HEK293 (cell line): ENCODE data around the gene SPEF1.
A peak's percentile ranks its signal among the peaks of the same experiment; 100 is the strongest.

ENCODE experiments used
- BCL11A ChIP-seq: fragments of 450-650 bp; formaldehyde crosslinking; IDR thresholded peaks from 2 replicates; pipeline ENCODE4 v1.5.1; 2016; ENCODE audit warnings: low read depth, missing biosample characterization, missing genetic modification characterization
- INSM2 ChIP-seq: fragments of 450-650 bp; formaldehyde crosslinking; IDR thresholded peaks from 2 replicates; pipeline ENCODE4 v1.5.1; 2016; ENCODE audit warnings: missing biosample characterization, missing genetic modification characterization
- KLF1 ChIP-seq: fragments of 450-650 bp; formaldehyde crosslinking; IDR thresholded peaks from 2 replicates; pipeline ENCODE4 v1.5.1; 2016; ENCODE audit warnings: missing biosample characterization, missing genetic modification characterization
- KLF10 ChIP-seq: fragments of 450-650 bp; IDR thresholded peaks from 2 replicates; pipeline ENCODE4 v1.5.1; 2018; ENCODE audit warnings: missing biosample characterization, mild to moderate bottlenecking, missing genetic modification characterization
- SCRT2 ChIP-seq: fragments of 450-650 bp; formaldehyde crosslinking; IDR thresholded peaks from 2 replicates; pipeline ENCODE4 v1.5.1; 2016; ENCODE audit warnings: missing biosample characterization, missing genetic modification characterization
- ZBTB10 ChIP-seq: fragments of 450-650 bp; formaldehyde crosslinking; IDR thresholded peaks from 2 replicates; pipeline ENCODE4 v1.5.1; 2016; ENCODE audit warnings: missing biosample characterization, missing genetic modification characterization
- ZIC2 ChIP-seq: fragments of 450-650 bp; formaldehyde crosslinking; IDR thresholded peaks from 2 replicates; pipeline ENCODE4 v1.5.1; 2016; ENCODE audit warnings: missing biosample characterization, missing genetic modification characterization
- ZNF10 ChIP-seq: fragments of 450-650 bp; formaldehyde crosslinking; IDR thresholded peaks from 2 replicates; pipeline ENCODE4 v1.5.1; 2017; ENCODE audit warnings: missing biosample characterization, missing genetic modification characterization
- ZNF146 ChIP-seq: fragments of 450-650 bp; formaldehyde crosslinking; IDR thresholded peaks from 2 replicates; pipeline ENCODE4 v1.5.1; 2016; ENCODE audit warnings: missing biosample characterization, missing genetic modification characterization
- ZNF16 ChIP-seq: fragments of 450-650 bp; formaldehyde crosslinking; IDR thresholded peaks from 2 replicates; pipeline ENCODE4 v1.5.1; 2016; ENCODE audit warnings: low read depth, missing biosample characterization, missing genetic modification characterization
- ZNF221 ChIP-seq: fragments of 450-650 bp; formaldehyde crosslinking; IDR thresholded peaks from 2 replicates; pipeline ENCODE4 v1.5.1; 2017; ENCODE audit warnings: missing biosample characterization, missing genetic modification characterization, borderline replicate concordance
- ZNF37A ChIP-seq: fragments of 450-650 bp; IDR thresholded peaks from 2 replicates; pipeline ENCODE4 v1.5.1; 2018; ENCODE audit warnings: missing biosample characterization, missing genetic modification characterization
- ZNF398 ChIP-seq: fragments of 450-650 bp; formaldehyde crosslinking; IDR thresholded peaks from 2 replicates; pipeline ENCODE4 v1.5.1; 2017; ENCODE audit warnings: missing biosample characterization, missing genetic modification characterization
- ZNF426 ChIP-seq: fragments of 450-650 bp; formaldehyde crosslinking; IDR thresholded peaks from 2 replicates; pipeline ENCODE4 v1.5.1; 2017; ENCODE audit warnings: missing biosample characterization, missing genetic modification characterization, mild to moderate bottlenecking, inconsistent platforms, moderate library complexity
- ZNF488 ChIP-seq: fragments of 450-650 bp; formaldehyde crosslinking; IDR thresholded peaks from 2 replicates; pipeline ENCODE4 v1.5.1; 2016; ENCODE audit warnings: missing biosample characterization, missing genetic modification characterization
- ZNF501 ChIP-seq: fragments of 450-650 bp; formaldehyde crosslinking; IDR thresholded peaks from 2 replicates; pipeline ENCODE4 v1.5.1; 2016; ENCODE audit warnings: missing biosample characterization, missing genetic modification characterization
- ZNF514 ChIP-seq: fragments of 450-650 bp; formaldehyde crosslinking; IDR thresholded peaks from 2 replicates; pipeline ENCODE4 v1.5.1; 2016; ENCODE audit warnings: missing biosample characterization, missing genetic modification characterization
- ZNF596 ChIP-seq: fragments of 450-650 bp; IDR thresholded peaks from 2 replicates; pipeline ENCODE4 v1.5.0; 2018; ENCODE audit warnings: missing biosample characterization, mild to moderate bottlenecking, missing genetic modification characterization, moderate library complexity
- ZNF600 ChIP-seq: fragments of 450-650 bp; formaldehyde crosslinking; IDR thresholded peaks from 2 replicates; pipeline ENCODE4 v1.5.1; 2016; ENCODE audit warnings: missing biosample characterization, missing genetic modification characterization
- ZNF701 ChIP-seq: fragments of 450-650 bp; formaldehyde crosslinking; IDR thresholded peaks from 2 replicates; pipeline ENCODE4 v1.5.1; 2016; ENCODE audit warnings: missing biosample characterization, missing genetic modification characterization
- ZNF791 ChIP-seq: fragments of 450-650 bp; formaldehyde crosslinking; IDR thresholded peaks from 2 replicates; pipeline ENCODE4 v1.5.1; 2016; ENCODE audit warnings: missing biosample characterization, missing genetic modification characterization
- TF ChIP-seq, protein P1 (sequence below): fragments of 450-650 bp; formaldehyde crosslinking; IDR thresholded peaks from 2 replicates; pipeline ENCODE4 v1.5.1; 2016; ENCODE audit warnings: missing biosample characterization, missing genetic modification characterization
- TF ChIP-seq, protein P2 (sequence below): fragments of 450-650 bp; formaldehyde crosslinking; IDR thresholded peaks from 2 replicates; pipeline ENCODE4 v1.5.1; 2016; ENCODE audit warnings: missing biosample characterization, missing genetic modification characterization
- TF ChIP-seq, protein P3 (sequence below): fragments of 450-650 bp; formaldehyde crosslinking; IDR thresholded peaks from 2 replicates; pipeline ENCODE4 v1.5.1; 2016; ENCODE audit warnings: missing biosample characterization, missing genetic modification characterization, borderline replicate concordance
- TF ChIP-seq, protein P4 (sequence below): fragments of 450-650 bp; formaldehyde crosslinking; IDR thresholded peaks from 2 replicates; pipeline ENCODE4 v1.5.1; 2016; ENCODE audit warnings: missing biosample characterization, missing genetic modification characterization

Gene SPEF1

DNA sequence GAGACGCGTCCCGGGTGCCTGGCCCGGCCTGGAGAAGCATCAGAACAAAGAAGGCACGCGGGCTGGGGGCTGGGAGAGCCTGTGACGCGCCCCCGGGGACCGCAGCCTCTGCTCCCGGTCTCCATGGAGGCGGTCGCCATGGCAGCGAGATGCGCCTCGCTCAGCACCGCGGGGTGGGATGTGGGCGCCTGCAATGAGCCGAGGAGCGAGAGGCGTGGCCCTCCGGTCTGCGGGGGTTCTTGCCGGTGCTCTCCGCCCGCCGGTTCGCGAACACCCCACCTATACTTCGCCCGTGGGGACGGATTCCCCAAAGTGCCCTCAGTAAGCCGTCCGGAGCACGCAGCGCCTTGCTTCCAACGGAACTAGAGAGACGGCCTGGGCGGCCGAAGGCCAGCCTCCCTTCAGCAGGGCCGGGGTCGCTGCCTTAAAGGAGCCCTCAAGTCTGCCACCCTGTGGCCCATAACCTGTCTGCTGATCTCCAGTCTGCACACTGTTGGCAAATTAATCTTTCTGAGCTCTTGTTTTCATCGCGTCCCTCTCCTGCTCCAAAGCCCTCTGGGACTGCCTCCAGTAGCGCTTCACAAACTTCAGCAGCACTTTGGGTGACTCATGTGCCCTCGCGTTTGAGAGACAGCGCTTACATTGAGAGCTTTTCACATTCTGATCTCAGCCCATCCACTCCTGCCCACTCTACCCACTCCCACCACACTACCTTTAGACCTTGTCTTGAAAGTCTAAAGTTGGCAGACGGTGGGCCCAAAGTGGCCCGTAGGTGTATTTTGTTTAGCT, 12.7 kb downstream of the SPEF1 start (continued):
- TF ChIP-seq, protein P1, sequence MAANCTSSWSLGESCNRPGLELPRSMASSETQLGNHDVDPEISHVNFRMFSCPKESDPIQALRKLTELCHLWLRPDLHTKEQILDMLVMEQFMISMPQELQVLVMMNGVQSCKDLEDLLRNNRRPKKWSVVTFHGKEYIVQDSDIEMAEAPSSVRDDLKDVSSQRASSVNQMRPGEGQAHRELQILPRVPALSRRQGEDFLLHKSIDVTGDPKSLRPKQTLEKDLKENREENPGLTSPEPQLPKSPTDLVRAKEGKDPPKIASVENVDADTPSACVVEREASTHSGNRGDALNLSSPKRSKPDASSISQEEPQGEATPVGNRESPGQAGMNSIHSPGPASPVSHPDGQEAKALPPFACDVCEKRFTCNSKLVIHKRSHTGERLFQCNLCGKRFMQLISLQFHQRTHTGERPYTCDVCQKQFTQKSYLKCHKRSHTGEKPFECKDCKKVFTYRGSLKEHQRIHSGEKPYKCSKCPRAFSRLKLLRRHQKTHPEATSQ (tag by site-specific recombination) = no peak
- TF ChIP-seq KLF1 (tag by site-specific recombination) (peak; percentile 8; the same call in 1 of the 2 replicates), ZNF398 (tag by site-specific recombination) (no peak), ZIC2 (tag by site-specific recombination) (peak; percentile 55), ZNF596 (tag by site-specific recombination) (no peak), ZNF701 (tag by site-specific recombination) (no peak), ZNF10 (tag by site-specific recombination) (no peak), ZNF221 (tag by site-specific recombination) (no peak), ZNF600 (tag by site-specific recombination) (peak; percentile 57; the same call in 1 of the 2 replicates), ZNF501 (tag by site-specific recombination) (no peak), ZNF37A (tag by site-specific recombination) (no peak), INSM2 (tag by site-specific recombination) (no peak), ZNF426 (tag by site-specific recombination) (no peak), SCRT2 (tag by site-specific recombination) (no peak), ZNF514 (tag by site-specific recombination) (no peak), ZBTB10 (tag by site-specific recombination) (0 out of 2 replicates have a peak, but pooled peaks have one; percentile 14), ZNF791 (tag by site-specific recombination) (no peak), ZNF16 (no peak), ZNF146 (tag by site-specific recombination) (no peak), KLF10 (tag by site-specific recombination) (0 out of 2 replicates have a peak, but pooled peaks have one; percentile 33), BCL11A (no peak), ZNF488 (tag by site-specific recombination) (no peak)
- TF ChIP-seq, protein P2, sequence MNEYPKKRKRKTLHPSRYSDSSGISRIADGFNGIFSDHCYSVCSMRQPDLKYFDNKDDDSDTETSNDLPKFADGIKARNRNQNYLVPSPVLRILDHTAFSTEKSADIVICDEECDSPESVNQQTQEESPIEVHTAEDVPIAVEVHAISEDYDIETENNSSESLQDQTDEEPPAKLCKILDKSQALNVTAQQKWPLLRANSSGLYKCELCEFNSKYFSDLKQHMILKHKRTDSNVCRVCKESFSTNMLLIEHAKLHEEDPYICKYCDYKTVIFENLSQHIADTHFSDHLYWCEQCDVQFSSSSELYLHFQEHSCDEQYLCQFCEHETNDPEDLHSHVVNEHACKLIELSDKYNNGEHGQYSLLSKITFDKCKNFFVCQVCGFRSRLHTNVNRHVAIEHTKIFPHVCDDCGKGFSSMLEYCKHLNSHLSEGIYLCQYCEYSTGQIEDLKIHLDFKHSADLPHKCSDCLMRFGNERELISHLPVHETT (tag by site-specific recombination) = 0 out of 2 replicates have a peak, but pooled peaks have one; percentile 58
- TF ChIP-seq, protein P3, sequence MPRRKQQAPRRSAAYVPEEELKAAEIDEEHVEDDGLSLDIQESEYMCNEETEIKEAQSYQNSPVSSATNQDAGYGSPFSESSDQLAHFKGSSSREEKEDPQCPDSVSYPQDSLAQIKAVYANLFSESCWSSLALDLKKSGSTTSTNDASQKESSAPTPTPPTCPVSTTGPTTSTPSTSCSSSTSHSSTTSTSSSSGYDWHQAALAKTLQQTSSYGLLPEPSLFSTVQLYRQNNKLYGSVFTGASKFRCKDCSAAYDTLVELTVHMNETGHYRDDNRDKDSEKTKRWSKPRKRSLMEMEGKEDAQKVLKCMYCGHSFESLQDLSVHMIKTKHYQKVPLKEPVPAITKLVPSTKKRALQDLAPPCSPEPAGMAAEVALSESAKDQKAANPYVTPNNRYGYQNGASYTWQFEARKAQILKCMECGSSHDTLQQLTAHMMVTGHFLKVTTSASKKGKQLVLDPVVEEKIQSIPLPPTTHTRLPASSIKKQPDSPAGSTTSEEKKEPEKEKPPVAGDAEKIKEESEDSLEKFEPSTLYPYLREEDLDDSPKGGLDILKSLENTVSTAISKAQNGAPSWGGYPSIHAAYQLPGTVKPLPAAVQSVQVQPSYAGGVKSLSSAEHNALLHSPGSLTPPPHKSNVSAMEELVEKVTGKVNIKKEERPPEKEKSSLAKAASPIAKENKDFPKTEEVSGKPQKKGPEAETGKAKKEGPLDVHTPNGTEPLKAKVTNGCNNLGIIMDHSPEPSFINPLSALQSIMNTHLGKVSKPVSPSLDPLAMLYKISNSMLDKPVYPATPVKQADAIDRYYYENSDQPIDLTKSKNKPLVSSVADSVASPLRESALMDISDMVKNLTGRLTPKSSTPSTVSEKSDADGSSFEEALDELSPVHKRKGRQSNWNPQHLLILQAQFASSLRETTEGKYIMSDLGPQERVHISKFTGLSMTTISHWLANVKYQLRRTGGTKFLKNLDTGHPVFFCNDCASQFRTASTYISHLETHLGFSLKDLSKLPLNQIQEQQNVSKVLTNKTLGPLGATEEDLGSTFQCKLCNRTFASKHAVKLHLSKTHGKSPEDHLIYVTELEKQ (tag by site-specific recombination) = no peak
- TF ChIP-seq, protein P4, sequence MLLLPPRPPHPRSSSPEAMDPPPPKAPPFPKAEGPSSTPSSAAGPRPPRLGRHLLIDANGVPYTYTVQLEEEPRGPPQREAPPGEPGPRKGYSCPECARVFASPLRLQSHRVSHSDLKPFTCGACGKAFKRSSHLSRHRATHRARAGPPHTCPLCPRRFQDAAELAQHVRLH (tag by site-specific recombination) = no peak
